B cell (primary cell): ENCODE results near the gene CHCHD6. TPM values are rescaled to one million over a fixed set of nuclear protein-coding genes. Genes with fewer than 3 reads are reported as not detected.

ENCODE experiments used
- ATAC-seq: fragments of 200-7000 bp; cut with Tn5 transposase; one replicate; pipeline ENCODE4 v1.10.0; 2021; ENCODE audit warnings: low read depth, mild to moderate bottlenecking, moderate number of reproducible peaks, moderate library complexity
- CTCF ChIA-PET: fragments of 350-600 bp; sonication (Branson Sonifier 250); formaldehyde crosslinking; loops from one replicate; lab custom pipeline; 2021; ENCODE audit warnings: antibody characterized with exemption, inconsistent platforms; lab: Charles Lee
- POLR2A ChIA-PET: fragments of 350-600 bp; sonication (Branson Sonifier 250); formaldehyde crosslinking; loops from one replicate; lab custom pipeline; 2021; ENCODE audit warnings: antibody characterized with exemption; lab: Charles Lee
- DNase-seq: peaks from one replicate; pipeline ENCODE4 v3.0.0; 2013
- H2AFZ ChIP-seq: 2 replicates; pipeline ENCODE4 v1.6.1; 2012; ENCODE audit warnings: mild to moderate bottlenecking, low read depth, low read length; ENCODE audit not compliant: insufficient read depth, poor library complexity, severe bottlenecking
- H3K27ac ChIP-seq, 2 donors: 1 replicate in 1 of 2; 2 replicates in 1 of 2; pipeline ENCODE4 v1.5.1; 2012 to 2013; ENCODE audit warnings: low read length in 2 of 2, mild to moderate bottlenecking in 2 of 2, moderate library complexity in 1 of 2
- H3K27me3 ChIP-seq, 4 experiments: fragments of 200-600 bp in 1 of 4; sonication (generic) in 1 of 4; replicated peaks in 1 of 4; 1 replicate in 2 of 4; 2 replicates in 2 of 4; pipeline versions ENCODE4 v1.6.1 to v1.7.0; 2013 to 2016; ENCODE audit warnings: low read length in 3 of 4, mild to moderate bottlenecking in 2 of 4, mixed read lengths in 1 of 4, moderate library complexity in 1 of 4; ENCODE audit not compliant: insufficient read depth in 4 of 4, control insufficient read depth in 3 of 4; ENCODE audit errors: control extremely low read depth in 1 of 4
- H3K36me3 ChIP-seq, 2 experiments: replicated peaks in 1 of 2; 1 replicate in 1 of 2; 2 replicates in 1 of 2; pipeline versions ENCODE4 v1.6.1 to v1.7.1; 2013; ENCODE audit warnings: low read length in 1 of 2; ENCODE audit not compliant: insufficient read depth in 2 of 2, control insufficient read depth in 1 of 2; ENCODE audit errors: control extremely low read depth in 1 of 2, extremely low read depth in 1 of 2
- H3K4me1 ChIP-seq, 2 donors: fragments of 200-600 bp in 1 of 2; sonication (generic) in 1 of 2; 1 replicate in 1 of 2; 2 replicates in 1 of 2; pipeline versions ENCODE4 v1.5.1 to v1.6.1; 2013 to 2017; ENCODE audit warnings: low read length in 2 of 2; ENCODE audit not compliant: control insufficient read depth in 2 of 2, insufficient read depth in 2 of 2
- H3K4me2 ChIP-seq: replicated peaks from 2 replicates; pipeline ENCODE3; 2012; ENCODE audit warnings: mild to moderate bottlenecking, low read depth, low read length; ENCODE audit not compliant: poor library complexity, severe bottlenecking
- H3K4me3 ChIP-seq, 5 experiments: fragments of 200-600 bp in 1 of 5; sonication (generic) in 1 of 5; 1 replicate in 3 of 5; 2 replicates in 2 of 5; pipeline versions ENCODE4 v1.5.1 to v1.7.0; 2011 to 2016; ENCODE audit warnings: low read length in 4 of 5, mild to moderate bottlenecking in 4 of 5, low read depth in 2 of 5, control low read depth in 1 of 5, moderate library complexity in 1 of 5; ENCODE audit not compliant: insufficient read depth in 1 of 5; ENCODE audit errors: control extremely low read depth in 1 of 5, extremely low read depth in 1 of 5
- H3K79me2 ChIP-seq: fragments of 200-600 bp; sonication (generic); one replicate; pipeline ENCODE4 v1.6.0; 2016; ENCODE audit warnings: low read length; ENCODE audit not compliant: control insufficient read depth, insufficient read depth
- H3K9ac ChIP-seq: fragments of 200-600 bp; sonication (generic); 2 replicates; pipeline ENCODE4 v1.6.1; 2017; ENCODE audit warnings: mild to moderate bottlenecking, low read length, moderate library complexity
- H3K9me3 ChIP-seq, 3 donors: one replicate each; pipeline versions ENCODE4 v1.6.1 to v1.7.1; 2013; ENCODE audit warnings: low read length in 2 of 3; ENCODE audit not compliant: control insufficient read depth in 2 of 3, insufficient read depth in 1 of 3; ENCODE audit errors: control extremely low read depth in 1 of 3
- H4K20me1 ChIP-seq: 2 replicates; pipeline ENCODE4 v1.6.0; 2012; ENCODE audit warnings: mild to moderate bottlenecking, low read length; ENCODE audit not compliant: insufficient read depth, control insufficient read depth, poor library complexity, severe bottlenecking
- H3K27ac Mint-ChIP-seq: one replicate; pipeline ENCODE4 v1.8.0; 2021; ENCODE audit warnings: mixed read lengths
- H3K27me3 Mint-ChIP-seq: one replicate; pipeline ENCODE4 v1.8.0; 2021; ENCODE audit warnings: mixed read lengths
- H3K4me1 Mint-ChIP-seq: one replicate; pipeline ENCODE4 v1.8.0; 2021; ENCODE audit warnings: mixed read lengths
- H3K4me3 Mint-ChIP-seq: one replicate; pipeline ENCODE4 v1.8.0; 2021; ENCODE audit warnings: mixed read lengths
- H3K9me3 Mint-ChIP-seq: one replicate; pipeline ENCODE4 v1.8.0; 2022; ENCODE audit warnings: mixed read lengths; ENCODE audit not compliant: insufficient read depth
- CTCF ChIP-seq: fragments of 200-600 bp; IDR thresholded peaks from one replicate; pipeline ENCODE4 v1.8.0; 2022; ENCODE audit warnings: antibody characterized with exemption, mild to moderate bottlenecking
- EZH2 ChIP-seq: IDR thresholded peaks from 2 replicates; pipeline ENCODE4 v1.6.1; 2012; ENCODE audit warnings: borderline replicate concordance, low read depth, mild to moderate bottlenecking, moderate library complexity, low read length; ENCODE audit not compliant: insufficient read depth, poor library complexity, severe bottlenecking
- WGBS: methylation state at CpG from one replicate; pipeline ENCODE4 v1.1.5; 2013; ENCODE audit warnings: missing lambda C conversion rate; ENCODE audit not compliant: insufficient coverage; 5-methylcytosine and 5-hydroxymethylcytosine counted together
- intact Hi-C: fragments of 100-400 bp; cut with micrococcal nuclease; formaldehyde crosslinking; loops from one replicate; pipeline ENCODE4 v1.10.0; 2022
- polyA plus RNA-seq: library from polyadenylated mRNA; depleted of rRNA; stranded (reverse); fragments of >200 nt; gene quantifications from 2 replicates; pipeline ENCODE4 v1.2.3, GENCODE V29; 2012
- total RNA-seq, 2 donors: library from RNA; stranded (reverse); fragments of 120-200 nt in 1 of 2; gene quantifications; 1 replicate in 1 of 2; 2 replicates in 1 of 2; pipeline versions ENCODE4 v1.2.3 to v1.2.4, GENCODE V29; 2013 to 2022

The CHCHD6 gene
- total and polyA plus RNA-seq, 2 donors (not counting 1 experiment from before 2014, with no cell fraction given): 8.0 to 13.5 TPM

GRCh38 chr3:126992776-126993175, 288.7 kb downstream of the CHCHD6 start:
- Histone ChIP-seq H3K27ac (no peak overlapping the region), H4K20me1 (no peaks in the 10 kb centered on the region), H2AFZ (no peak overlapping the region), H3K9me3 (peaks cover 0 to 3% (median 0%) of the 10 kb centered on the region in 3 donors), H3K36me3 (no peaks in the 10 kb centered on the region), H3K27me3 (peaks cover 0 to 2% (median 0%) of the 10 kb centered on the region in 4 experiments), H3K79me2 (no peaks in the 10 kb centered on the region), H3K4me1 (peaks cover 0 to 11% of the 10 kb centered on the region in 2 donors), H3K4me2 (no peak overlapping the region), H3K9ac (no peak overlapping the region), H3K4me3 (no peak overlapping the region)
- intact Hi-C loops: no loop called here
- POLR2A ChIA-PET: no interaction called here
- Mint-ChIP-seq H3K27ac (no peak overlapping the region), H3K9me3 (no peaks in the 10 kb centered on the region), H3K4me1 (peaks cover 11% of the 10 kb centered on the region), H3K27me3 (no peaks in the 10 kb centered on the region), H3K4me3 (no peak overlapping the region)
- 82% methylated on average over 4 of the region's 8 CpGs for WGBS
- ATAC-seq (no peak), DNase-seq (no peak)
- no peak for TF ChIP-seq CTCF
- no peak for TF ChIP-seq EZH2
- CTCF ChIA-PET: no interaction called here

GRCh38 chr3:126993436-126993835, 289.4 kb downstream of the CHCHD6 start:
- 97% methylated on average over 9 of the region's 9 CpGs for WGBS
- H3K4me3 Mint-ChIP-seq: no peak overlapping the region
- H4K20me1 ChIP-seq: no peaks in the 10 kb centered on the region
- no peak overlapping the region for H2AFZ ChIP-seq
- no peak overlapping the region for H3K27ac Mint-ChIP-seq
- H3K4me1 Mint-ChIP-seq: peaks cover 11% of the 10 kb centered on the region
- no peaks in the 10 kb centered on the region for H3K36me3 ChIP-seq
- peaks cover 0 to 2% (median 0%) of the 10 kb centered on the region in 4 experiments for H3K27me3 ChIP-seq
- no peaks in the 10 kb centered on the region for H3K9me3 Mint-ChIP-seq
- intact Hi-C loops: no loop called here
- H3K79me2 ChIP-seq: no peaks in the 10 kb centered on the region
- no peak overlapping the region for H3K27ac ChIP-seq
- no peak for ATAC-seq
- H3K9ac ChIP-seq: no peak overlapping the region
- H3K9me3 ChIP-seq: peaks cover 0 to 3% (median 0%) of the 10 kb centered on the region in 3 donors
- DNase-seq: no peak
- TF ChIP-seq EZH2: no peak
- TF ChIP-seq CTCF: no peak
- H3K27me3 Mint-ChIP-seq: no peaks in the 10 kb centered on the region
- no peak overlapping the region for H3K4me3 ChIP-seq
- ChIA-PET POLR2A (no interaction called here), CTCF (no interaction called here)
- peaks cover 0 to 11% of the 10 kb centered on the region in 2 donors for H3K4me1 ChIP-seq
- H3K4me2 ChIP-seq: no peak overlapping the region
